ENCODE measurements around the gene COX6B2. TPM values are rescaled to one million over a fixed set of nuclear protein-coding genes. Genes with fewer than 3 reads are reported as not detected.

The COX6B2 gene
- total and polyA plus RNA-seq, 2 of the 13 experiments (the other 11 are each of a cell fraction or from before 2014, with no cell fraction given) = 0.21 TPM; not detected in 1

DNA sequence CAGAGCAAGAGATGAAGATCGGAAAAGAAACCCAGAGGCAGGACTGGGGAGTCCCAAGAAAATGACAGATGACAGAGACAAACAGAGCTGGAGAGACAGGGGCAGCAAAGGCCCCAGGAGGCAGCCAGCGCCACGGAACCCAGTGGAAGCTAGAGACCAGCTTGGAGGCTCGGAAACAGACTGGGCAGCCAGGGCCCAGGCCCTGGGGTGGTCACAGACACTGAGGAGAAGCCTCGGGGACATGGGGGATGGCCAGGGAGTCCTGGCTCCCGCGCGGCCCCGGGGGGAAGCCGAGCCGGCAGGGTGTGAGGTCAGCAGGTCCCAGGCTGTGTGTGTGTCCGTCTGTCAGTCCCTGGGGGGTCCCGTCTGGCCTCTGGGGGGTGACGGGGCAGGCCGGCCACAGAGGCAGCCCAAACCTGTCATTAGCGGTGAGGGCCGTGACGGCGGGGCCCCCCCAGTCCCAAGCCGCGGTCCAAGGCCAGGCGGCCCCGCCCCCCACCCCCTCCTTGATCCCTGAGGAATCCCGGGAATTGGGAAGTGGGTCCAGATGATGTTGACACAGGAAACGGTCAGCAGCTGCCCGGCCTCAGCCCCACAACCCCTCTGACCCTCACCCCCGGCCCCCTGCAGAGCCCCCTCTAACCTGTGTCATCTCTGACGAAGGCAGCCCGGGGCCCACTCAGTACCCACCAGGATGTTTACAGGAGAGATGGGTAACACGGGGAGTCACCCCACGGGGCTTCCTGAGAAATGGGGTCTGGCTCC is 19.7 kb upstream of the COX6B2 start:
- in situ Hi-C loops (cut with HindIII; ENCODE audit: extremely low pct_ligation_motif_present, low pct_unique_long_range_greater_than_20kb) = no loop called here
- no peak for FAIRE-seq
- peaks cover 5 to 30% of the 10 kb centered on the region in 2 experiments; a peak in 4 of 5 replicates for H3K27me3 ChIP-seq (ENCODE audit: control insufficient read depth in 1 of 2, insufficient read depth in 2 of 2, low read length in 2 of 2)
- 1% methylated on average over 4 of the region's 31 CpGs for WGBS (ENCODE audit: low lambda C conversion rate)
- intact Hi-C loops (cut with micrococcal nuclease; ENCODE audit: unreplicated experiment) = no loop called here
- no peak overlapping the region for H2AFZ ChIP-seq (ENCODE audit: low read length)
- peak overlapping the region; percentile 44 to 70 (median 48) for H3K4me3 ChIP-seq (replicated peaks in 1 of 3; ENCODE audit: insufficient read depth in 1 of 3, low read depth in 2 of 3, low read length in 3 of 3)
- ChIA-PET CTCF (ENCODE audit: low intra/inter-chr PET ratio, low total read pairs) (no interaction called here), POLR2A (interaction anchor here (0.6 to 0.7 kb wide), 2 partner anchors 35 to 87 kb away, joined by 3 read pairs; partner anchors contain the start of genes ISOC2 and KMT5C)
- no TSS peak for BruUV-seq (replicated peaks)
- no peaks in the 10 kb centered on the region for H3K79me2 ChIP-seq (ENCODE audit: insufficient read depth, low read length)
- peak overlapping the region; percentile 87 for H3K4me2 ChIP-seq (ENCODE audit: low read depth, low read length)
- H3K9ac ChIP-seq (ENCODE audit: insufficient read depth, low read depth, low read length) = peak overlapping the region; percentile 51; the same call in 1 of the 2 replicates
- ATAC-seq = peak; percentile 20
- peaks cover 75% of the 10 kb centered on the region for H3K4me1 ChIP-seq (ENCODE audit: insufficient read depth, low read length)
- TF ChIP-seq MXI1 (IDR thresholded peaks at IDR 0.05; ENCODE audit: borderline replicate concordance, low read depth, low read length) (no peak), TEAD3 (CRISPR knock-in tag; optimal IDR thresholded peaks at IDR 0.05; ENCODE audit: borderline replicate concordance) (peak; percentile 40), LCORL (IDR thresholded peaks at IDR 0.05) (no peak), LCORL (CRISPR knock-in tag; IDR thresholded peaks at IDR 0.05) (peak; percentile 44; the same call in 1 of the 2 replicates), SOX5 (CRISPR knock-in tag; IDR thresholded peaks at IDR 0.05; ENCODE audit: borderline replicate concordance) (no peak), RARA (CRISPR knock-in tag; IDR thresholded peaks at IDR 0.05) (peak; percentile 6; the same call in 1 of the 2 replicates), MYC (CRISPR knock-in tag; IDR thresholded peaks at IDR 0.05; ENCODE audit: borderline replicate concordance) (peak; percentile 20; the same call in 1 of the 2 replicates), SMYD3 (CRISPR knock-in tag; IDR thresholded peaks at IDR 0.05) (no peak), GATAD2A (CRISPR knock-in tag; IDR thresholded peaks at IDR 0.05) (no peak; the same call in 1 of the 2 replicates), ZFY (CRISPR knock-in tag; IDR thresholded peaks at IDR 0.05) (0 out of 2 replicates have a peak, but pooled peaks have one; percentile 21), ZNF788 (CRISPR knock-in tag; IDR thresholded peaks at IDR 0.05; ENCODE audit: borderline replicate concordance) (no peak), HNRNPLL (IDR thresholded peaks at IDR 0.05; ENCODE audit: low read depth, low read length, poor library complexity, severe bottlenecking) (peak; percentile 27), ONECUT2 (CRISPR knock-in tag; IDR thresholded peaks at IDR 0.05) (no peak), TMF1 (CRISPR knock-in tag; IDR thresholded peaks at IDR 0.05; ENCODE audit: low read depth) (no peak), SP5 (CRISPR knock-in tag; IDR thresholded peaks at IDR 0.05; ENCODE audit: borderline replicate concordance, low read depth) (0 out of 2 replicates have a peak, but pooled peaks have one; percentile 29)
- TF ChIP-seq, protein P1, sequence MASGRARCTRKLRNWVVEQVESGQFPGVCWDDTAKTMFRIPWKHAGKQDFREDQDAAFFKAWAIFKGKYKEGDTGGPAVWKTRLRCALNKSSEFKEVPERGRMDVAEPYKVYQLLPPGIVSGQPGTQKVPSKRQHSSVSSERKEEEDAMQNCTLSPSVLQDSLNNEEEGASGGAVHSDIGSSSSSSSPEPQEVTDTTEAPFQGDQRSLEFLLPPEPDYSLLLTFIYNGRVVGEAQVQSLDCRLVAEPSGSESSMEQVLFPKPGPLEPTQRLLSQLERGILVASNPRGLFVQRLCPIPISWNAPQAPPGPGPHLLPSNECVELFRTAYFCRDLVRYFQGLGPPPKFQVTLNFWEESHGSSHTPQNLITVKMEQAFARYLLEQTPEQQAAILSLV (CRISPR knock-in tag; IDR thresholded peaks at IDR 0.05; ENCODE audit: borderline replicate concordance) = peak; percentile 37; the same call in 1 of the 2 replicates
- TF ChIP-seq, protein P2, sequence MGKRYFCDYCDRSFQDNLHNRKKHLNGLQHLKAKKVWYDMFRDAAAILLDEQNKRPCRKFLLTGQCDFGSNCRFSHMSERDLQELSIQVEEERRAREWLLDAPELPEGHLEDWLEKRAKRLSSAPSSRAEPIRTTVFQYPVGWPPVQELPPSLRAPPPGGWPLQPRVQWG (CRISPR knock-in tag; IDR thresholded peaks at IDR 0.05; ENCODE audit: borderline replicate concordance, low read depth) = no peak
- TF ChIP-seq, protein P3, sequence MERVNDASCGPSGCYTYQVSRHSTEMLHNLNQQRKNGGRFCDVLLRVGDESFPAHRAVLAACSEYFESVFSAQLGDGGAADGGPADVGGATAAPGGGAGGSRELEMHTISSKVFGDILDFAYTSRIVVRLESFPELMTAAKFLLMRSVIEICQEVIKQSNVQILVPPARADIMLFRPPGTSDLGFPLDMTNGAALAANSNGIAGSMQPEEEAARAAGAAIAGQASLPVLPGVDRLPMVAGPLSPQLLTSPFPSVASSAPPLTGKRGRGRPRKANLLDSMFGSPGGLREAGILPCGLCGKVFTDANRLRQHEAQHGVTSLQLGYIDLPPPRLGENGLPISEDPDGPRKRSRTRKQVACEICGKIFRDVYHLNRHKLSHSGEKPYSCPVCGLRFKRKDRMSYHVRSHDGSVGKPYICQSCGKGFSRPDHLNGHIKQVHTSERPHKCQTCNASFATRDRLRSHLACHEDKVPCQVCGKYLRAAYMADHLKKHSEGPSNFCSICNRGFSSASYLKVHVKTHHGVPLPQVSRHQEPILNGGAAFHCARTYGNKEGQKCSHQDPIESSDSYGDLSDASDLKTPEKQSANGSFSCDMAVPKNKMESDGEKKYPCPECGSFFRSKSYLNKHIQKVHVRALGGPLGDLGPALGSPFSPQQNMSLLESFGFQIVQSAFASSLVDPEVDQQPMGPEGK (CRISPR knock-in tag; IDR thresholded peaks at IDR 0.05) = peak; percentile 93
- DNase-seq (ENCODE audit: low spot score) = no peak
- H3K27ac ChIP-seq (ENCODE audit: extremely low read length, insufficient read depth, low read length) = no peak overlapping the region
- H3K9me3 ChIP-seq (ENCODE audit: low read length) = no peaks in the 10 kb centered on the region
- H4K20me1 ChIP-seq (ENCODE audit: insufficient read depth, low read length) = no peaks in the 10 kb centered on the region
- no peaks in the 10 kb centered on the region for H3K36me3 ChIP-seq (replicated peaks in 1 of 2; ENCODE audit: control insufficient read depth in 1 of 2, insufficient read depth in 2 of 2, low read length in 2 of 2)

Data from HepG2 (cell line).